Measurements from ENCODE around the gene MKNK1.

Gene MKNK1

DNA sequence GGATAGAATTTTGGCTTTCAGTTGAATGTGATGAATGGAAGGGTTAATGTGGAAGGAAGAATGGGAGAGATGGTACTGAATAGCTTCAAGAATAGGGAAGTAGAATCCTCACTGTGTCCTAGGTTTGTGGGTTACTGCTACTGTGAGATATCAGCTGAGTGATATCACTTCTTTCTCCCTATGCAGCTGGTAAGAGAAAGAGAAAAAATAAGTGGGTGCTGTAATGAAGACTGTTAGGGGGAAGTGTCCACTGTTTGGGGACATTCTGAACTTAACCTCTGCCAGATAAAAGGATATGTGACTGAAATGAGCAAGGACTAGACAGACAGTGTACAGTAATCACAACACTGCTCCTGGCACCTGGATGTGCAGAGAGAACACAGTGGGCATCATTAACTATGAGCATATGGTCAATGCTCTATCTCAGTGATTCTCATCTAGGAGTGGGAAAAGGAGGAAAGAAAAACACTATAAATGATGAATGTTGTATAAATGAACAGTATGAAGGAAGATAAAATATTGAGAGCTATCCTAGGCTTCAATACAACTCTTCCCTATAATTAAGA, 38.1 kb upstream of the MKNK1 start:
- Histone ChIP-seq H3K36me3 (ENCODE audit: control insufficient read depth in 1 of 2, insufficient read depth in 2 of 2, low read length in 2 of 2) (peaks cover 15 to 17% of the 10 kb centered on the region in 2 donors), H3K27me3 (ENCODE audit: low read depth, low read length) (no peaks in the 10 kb centered on the region), H3K4me1 (ENCODE audit: control insufficient read depth in 1 of 2, insufficient read depth in 2 of 2, low read length in 2 of 2) (peaks cover 0 to 26% of the 10 kb centered on the region in 2 donors), H3K9me3 (ENCODE audit: control insufficient read depth in 1 of 2, low read length in 2 of 2) (no peaks in the 10 kb centered on the region), H3K4me3 (ENCODE audit: low read depth in 1 of 2, low read length in 2 of 2) (no peak overlapping the region), H3K27ac (ENCODE audit: low read length) (no peak overlapping the region)

DNA sequence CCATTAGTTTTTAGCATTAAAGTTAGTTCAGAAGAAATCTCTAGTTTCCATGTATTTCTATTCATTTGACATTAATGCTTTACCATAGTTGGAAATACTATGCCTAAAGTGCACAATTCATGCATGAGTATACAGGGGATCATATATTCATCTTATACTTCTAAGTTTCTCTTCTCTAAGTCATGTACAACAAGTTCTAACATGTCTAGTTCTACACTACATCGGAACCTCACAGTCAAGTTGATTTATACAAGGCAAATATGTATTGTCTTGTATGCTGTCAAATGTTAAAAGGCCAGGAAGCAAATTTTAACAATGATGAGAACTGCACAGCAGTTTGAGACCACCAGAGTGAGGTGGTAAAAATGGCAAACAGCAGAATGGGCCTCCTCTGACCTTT, 35.5 kb upstream of the MKNK1 start:
- Histone ChIP-seq H3K4me3 (ENCODE audit: low read depth in 1 of 2, low read length in 2 of 2) (no peak overlapping the region), H3K4me1 (ENCODE audit: control insufficient read depth in 1 of 2, insufficient read depth in 2 of 2, low read length in 2 of 2) (peaks cover 0 to 23% of the 10 kb centered on the region in 2 donors), H3K27ac (ENCODE audit: low read length) (no peak overlapping the region), H3K36me3 (ENCODE audit: control insufficient read depth in 1 of 2, insufficient read depth in 2 of 2, low read length in 2 of 2) (peaks cover 26 to 31% of the 10 kb centered on the region in 2 donors), H3K27me3 (ENCODE audit: low read depth, low read length) (no peaks in the 10 kb centered on the region), H3K9me3 (ENCODE audit: control insufficient read depth in 1 of 2, low read length in 2 of 2) (no peaks in the 10 kb centered on the region)

DNA sequence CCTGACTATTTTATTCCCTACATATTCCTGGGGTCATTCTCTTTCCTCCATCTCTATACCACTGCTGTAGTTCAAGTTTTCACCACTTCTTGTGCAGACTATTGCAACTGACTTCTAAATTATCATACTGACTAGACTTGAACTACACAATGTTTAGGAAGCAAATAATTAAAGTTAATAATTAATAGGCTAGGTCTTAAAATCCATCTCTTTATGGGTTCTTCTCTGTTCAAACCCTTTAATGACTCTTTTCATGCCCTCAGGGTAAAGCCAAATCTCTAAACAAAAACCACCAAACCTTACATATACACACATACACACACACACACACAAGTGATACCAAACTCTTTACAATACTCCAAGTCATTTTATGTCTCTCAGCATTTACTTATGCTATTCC, 34.9 kb upstream of the MKNK1 start:
- peaks cover 0 to 23% of the 10 kb centered on the region in 2 donors for H3K4me1 ChIP-seq (ENCODE audit: control insufficient read depth in 1 of 2, insufficient read depth in 2 of 2, low read length in 2 of 2)
- no peaks in the 10 kb centered on the region for H3K27me3 ChIP-seq (ENCODE audit: low read depth, low read length)
- no peak overlapping the region for H3K4me3 ChIP-seq (ENCODE audit: low read depth in 1 of 2, low read length in 2 of 2)
- H3K9me3 ChIP-seq (ENCODE audit: control insufficient read depth in 1 of 2, low read length in 2 of 2): no peaks in the 10 kb centered on the region
- H3K27ac ChIP-seq (ENCODE audit: low read length): no peak overlapping the region
- H3K36me3 ChIP-seq (ENCODE audit: control insufficient read depth in 1 of 2, insufficient read depth in 2 of 2, low read length in 2 of 2): peaks cover 29 to 36% of the 10 kb centered on the region in 2 donors

DNA sequence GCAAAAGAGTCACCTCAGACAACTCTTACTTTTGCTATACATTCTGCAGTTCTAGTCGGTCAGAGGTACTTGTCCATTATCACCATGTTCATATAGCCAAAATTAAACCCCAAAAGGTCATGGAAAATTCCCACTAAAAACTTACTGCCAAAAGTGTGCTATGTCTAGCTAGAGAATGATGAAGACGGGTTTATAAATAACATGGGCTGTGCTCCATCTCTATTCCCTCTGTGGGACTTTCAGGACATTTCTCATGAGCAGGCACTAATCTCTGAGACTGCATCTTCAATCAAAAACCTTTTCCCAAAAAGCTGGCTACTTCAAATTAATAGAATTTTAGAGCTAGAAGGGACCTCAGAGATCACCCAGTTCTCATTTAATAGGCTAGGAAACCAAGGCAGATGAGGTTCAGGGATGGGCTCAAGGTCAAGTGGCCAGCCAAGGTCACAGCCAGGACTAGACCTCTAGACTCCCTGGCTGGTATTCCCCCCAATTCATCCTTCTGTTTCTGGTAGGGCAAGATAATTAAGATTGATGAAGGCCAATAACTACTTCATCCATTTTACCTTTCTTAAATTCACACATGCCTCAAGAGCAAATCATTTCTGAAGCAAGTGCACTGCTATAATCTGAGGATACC, 33.5 kb upstream of the MKNK1 start:
- Histone ChIP-seq H3K9me3 (ENCODE audit: control insufficient read depth in 1 of 2, low read length in 2 of 2) (no peaks in the 10 kb centered on the region), H3K27ac (ENCODE audit: low read length) (no peak overlapping the region), H3K27me3 (ENCODE audit: low read depth, low read length) (no peaks in the 10 kb centered on the region), H3K4me3 (ENCODE audit: low read depth in 1 of 2, low read length in 2 of 2) (no peak overlapping the region), H3K36me3 (ENCODE audit: control insufficient read depth in 1 of 2, insufficient read depth in 2 of 2, low read length in 2 of 2) (peaks cover 36 to 50% of the 10 kb centered on the region in 2 donors), H3K4me1 (ENCODE audit: control insufficient read depth in 1 of 2, insufficient read depth in 2 of 2, low read length in 2 of 2) (peaks cover 0 to 13% of the 10 kb centered on the region in 2 donors)

DNA sequence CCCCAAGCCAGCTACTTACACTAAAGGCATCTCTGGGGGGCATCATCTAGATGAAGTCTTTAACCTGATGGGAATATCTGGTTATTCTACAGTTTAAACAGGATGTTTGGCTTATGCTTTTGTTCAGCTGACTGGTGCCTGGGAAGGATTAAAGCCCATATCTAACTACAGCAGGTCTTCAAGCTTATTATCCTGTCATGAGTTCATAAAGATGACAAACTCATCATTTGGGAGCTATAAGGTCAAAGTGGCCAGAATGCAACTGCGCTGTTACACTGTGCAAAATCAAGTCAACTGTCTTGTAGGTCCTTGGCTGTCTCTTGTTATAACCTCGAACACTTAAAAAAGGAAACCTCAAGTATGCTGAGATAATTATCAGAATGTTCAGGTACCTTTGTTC, 31.1 kb upstream of the MKNK1 start:
- H3K4me1 ChIP-seq (ENCODE audit: control insufficient read depth in 1 of 2, insufficient read depth in 2 of 2, low read length in 2 of 2): peaks cover 0 to 13% of the 10 kb centered on the region in 2 donors
- H3K27ac ChIP-seq (ENCODE audit: low read length): no peak overlapping the region
- H3K9me3 ChIP-seq (ENCODE audit: control insufficient read depth in 1 of 2, low read length in 2 of 2): no peaks in the 10 kb centered on the region
- peaks cover 38 to 57% of the 10 kb centered on the region in 2 donors for H3K36me3 ChIP-seq (ENCODE audit: control insufficient read depth in 1 of 2, insufficient read depth in 2 of 2, low read length in 2 of 2)
- no peak overlapping the region for H3K4me3 ChIP-seq (ENCODE audit: low read depth in 1 of 2, low read length in 2 of 2)
- H3K27me3 ChIP-seq (ENCODE audit: low read depth, low read length): no peaks in the 10 kb centered on the region

DNA sequence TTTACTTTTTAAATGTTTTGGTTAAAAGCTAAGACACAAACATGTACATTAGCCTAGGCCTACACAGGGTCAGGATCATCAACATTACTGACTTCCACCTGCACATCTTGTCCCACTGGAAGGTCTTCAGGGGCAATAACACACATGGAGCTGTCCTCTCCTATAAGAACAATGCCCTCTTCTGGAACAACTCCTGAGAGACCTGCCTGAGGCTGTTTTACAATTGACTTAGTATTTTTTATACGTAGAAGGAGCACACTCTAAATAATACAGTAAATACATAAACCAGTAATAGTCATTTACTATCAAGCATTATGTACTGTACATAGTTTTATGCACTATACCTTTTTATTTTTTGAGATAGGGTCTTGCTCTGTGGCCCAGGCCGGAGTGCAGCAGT, 26.7 kb upstream of the MKNK1 start:
- H3K4me1 ChIP-seq (ENCODE audit: control insufficient read depth in 1 of 2, insufficient read depth in 2 of 2, low read length in 2 of 2): no peaks in the 10 kb centered on the region
- H3K36me3 ChIP-seq (ENCODE audit: control insufficient read depth in 1 of 2, insufficient read depth in 2 of 2, low read length in 2 of 2): peaks cover 37 to 51% of the 10 kb centered on the region in 2 donors
- H3K27me3 ChIP-seq (ENCODE audit: low read depth, low read length): no peaks in the 10 kb centered on the region
- no peak overlapping the region for H3K4me3 ChIP-seq (ENCODE audit: low read depth in 1 of 2, low read length in 2 of 2)
- H3K27ac ChIP-seq (ENCODE audit: low read length): no peak overlapping the region
- H3K9me3 ChIP-seq (ENCODE audit: control insufficient read depth in 1 of 2, low read length in 2 of 2): no peaks in the 10 kb centered on the region

DNA sequence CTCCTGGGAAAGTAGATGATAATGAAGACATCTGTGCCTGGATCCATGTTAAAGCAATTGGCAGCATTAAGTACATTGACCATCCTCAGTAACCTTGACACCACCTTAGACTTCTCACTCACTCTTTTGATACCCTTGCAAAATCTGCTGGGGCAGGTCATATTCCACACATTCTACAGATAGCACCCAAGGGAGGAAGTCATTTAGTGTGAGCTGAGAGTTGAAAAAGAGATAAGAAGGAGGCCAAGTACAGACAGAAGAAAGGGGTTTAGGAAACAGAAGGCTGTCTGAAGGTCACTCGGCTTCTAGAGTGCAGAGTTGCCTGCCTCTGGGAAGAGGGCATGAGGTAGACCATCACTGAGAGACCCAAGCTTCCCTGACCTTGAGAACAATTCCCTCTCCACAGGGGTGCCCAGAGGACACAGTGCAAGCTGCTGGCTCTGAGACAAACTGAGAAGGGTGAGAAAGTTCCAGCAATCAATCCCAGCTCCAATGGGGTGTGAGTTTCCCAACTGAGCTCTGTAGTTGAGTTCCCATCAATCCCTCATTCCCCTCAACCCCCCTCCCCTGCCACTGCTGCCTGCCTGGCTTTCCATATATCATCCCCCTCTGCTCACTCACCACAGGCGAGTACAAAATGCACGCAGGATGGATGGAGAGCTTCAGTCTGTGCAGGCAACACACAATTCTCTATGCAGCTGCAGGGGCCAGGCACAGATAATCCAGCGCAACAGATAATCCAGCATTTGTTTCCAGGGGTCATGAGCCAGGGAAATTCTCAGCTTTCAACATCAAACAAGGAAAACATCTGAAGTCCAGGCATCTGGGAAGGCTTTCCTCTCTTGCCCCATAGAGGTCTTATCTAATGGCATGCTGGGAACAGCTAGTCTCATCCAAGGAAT, 19.9 kb upstream of the MKNK1 start:
- H3K36me3 ChIP-seq (ENCODE audit: control insufficient read depth in 1 of 2, insufficient read depth in 2 of 2, low read length in 2 of 2): peaks cover 0 to under 1% of the 10 kb centered on the region in 2 donors
- no peak overlapping the region for H3K27ac ChIP-seq (ENCODE audit: low read length)
- H3K4me3 ChIP-seq (ENCODE audit: low read depth in 1 of 2, low read length in 2 of 2): no peak overlapping the region
- peaks cover 0 to 3% of the 10 kb centered on the region in 2 donors for H3K4me1 ChIP-seq (ENCODE audit: control insufficient read depth in 1 of 2, insufficient read depth in 2 of 2, low read length in 2 of 2)
- H3K9me3 ChIP-seq (ENCODE audit: control insufficient read depth in 1 of 2, low read length in 2 of 2): no peaks in the 10 kb centered on the region
- no peaks in the 10 kb centered on the region for H3K27me3 ChIP-seq (ENCODE audit: low read depth, low read length)

DNA sequence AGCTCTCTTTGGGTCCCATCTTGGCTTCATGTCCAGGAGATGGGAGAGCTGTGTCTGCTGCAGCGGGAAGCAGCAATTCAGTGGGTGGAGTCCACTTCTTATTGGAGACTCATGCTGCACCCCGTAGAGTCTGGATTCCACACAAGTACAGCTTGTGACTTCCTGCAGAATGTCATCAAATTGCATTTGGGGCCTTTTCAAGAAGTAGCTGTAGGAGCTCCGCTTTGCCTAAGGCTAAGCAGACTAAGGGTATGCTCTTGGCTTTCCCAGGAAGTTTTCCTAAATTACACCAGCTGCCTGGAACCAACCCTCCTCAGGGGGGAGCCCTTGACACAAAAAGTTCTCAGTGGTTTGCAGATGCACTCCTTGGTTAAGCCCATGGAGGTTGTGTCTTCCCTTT, 18.3 kb upstream of the MKNK1 start:
- Histone ChIP-seq H3K4me3 (ENCODE audit: low read depth in 1 of 2, low read length in 2 of 2) (no peak overlapping the region), H3K27ac (ENCODE audit: low read length) (no peak overlapping the region), H3K9me3 (ENCODE audit: control insufficient read depth in 1 of 2, low read length in 2 of 2) (no peaks in the 10 kb centered on the region), H3K4me1 (ENCODE audit: control insufficient read depth in 1 of 2, insufficient read depth in 2 of 2, low read length in 2 of 2) (peaks cover 0 to 5% of the 10 kb centered on the region in 2 donors), H3K36me3 (ENCODE audit: control insufficient read depth in 1 of 2, insufficient read depth in 2 of 2, low read length in 2 of 2) (no peaks in the 10 kb centered on the region), H3K27me3 (ENCODE audit: low read depth, low read length) (no peaks in the 10 kb centered on the region)

DNA sequence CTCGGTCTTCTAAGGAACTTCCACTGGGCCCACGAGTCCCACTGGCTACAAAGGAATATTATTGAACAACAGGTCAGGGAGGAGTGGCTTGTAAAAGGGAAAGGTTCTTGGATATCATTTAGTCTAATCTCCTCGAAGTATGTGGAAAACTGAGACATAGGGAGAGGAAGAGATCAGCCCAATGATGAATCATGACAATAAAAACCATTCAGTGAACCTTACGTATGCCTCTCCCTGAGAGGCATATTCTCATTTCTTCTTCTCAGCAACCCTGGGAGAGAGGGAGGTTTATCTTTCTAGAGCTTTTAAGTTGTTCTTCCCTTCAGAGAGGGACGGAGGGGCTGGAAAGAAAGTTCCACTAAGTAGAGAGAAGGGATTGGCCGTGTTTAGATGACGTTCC, 17.9 kb upstream of the MKNK1 start:
- no peaks in the 10 kb centered on the region for H3K36me3 ChIP-seq (ENCODE audit: control insufficient read depth in 1 of 2, insufficient read depth in 2 of 2, low read length in 2 of 2)

DNA sequence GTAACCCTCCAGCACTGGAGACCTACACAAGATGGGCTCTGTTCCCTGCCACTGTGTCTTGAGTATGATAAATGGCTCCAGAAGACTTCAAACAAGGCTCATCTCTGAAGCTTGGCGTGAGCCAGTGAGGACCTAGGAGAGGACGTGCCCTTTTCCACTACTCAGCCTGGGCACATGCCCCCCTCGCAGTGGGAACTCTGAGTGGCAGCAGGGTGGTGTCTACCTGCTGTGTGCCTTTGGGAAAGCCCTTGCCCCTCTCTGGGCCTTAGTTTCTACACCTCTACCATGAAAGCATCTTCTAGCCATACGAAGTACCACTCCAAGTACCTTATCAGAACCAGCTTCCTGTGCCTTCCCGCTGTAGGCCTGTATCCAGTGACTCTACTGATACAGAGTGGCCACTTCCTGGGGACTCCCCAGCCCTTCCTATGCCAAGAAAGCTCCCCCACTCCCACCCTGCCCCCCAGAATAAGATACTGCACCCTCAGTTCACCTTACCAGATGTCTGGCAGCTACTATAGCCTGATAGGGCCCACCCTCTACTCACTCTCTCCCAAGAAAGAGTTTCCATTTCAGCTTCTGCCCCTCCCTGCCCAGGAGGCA, 15.7 kb upstream of the MKNK1 start:
- Histone ChIP-seq H3K4me1 (ENCODE audit: control insufficient read depth in 1 of 2, insufficient read depth in 2 of 2, low read length in 2 of 2) (peaks cover 10 to 16% of the 10 kb centered on the region in 2 donors), H3K36me3 (ENCODE audit: control insufficient read depth in 1 of 2, insufficient read depth in 2 of 2, low read length in 2 of 2) (no peaks in the 10 kb centered on the region), H3K27me3 (ENCODE audit: low read depth, low read length) (no peaks in the 10 kb centered on the region), H3K27ac (ENCODE audit: low read length) (no peak overlapping the region), H3K9me3 (ENCODE audit: control insufficient read depth in 1 of 2, low read length in 2 of 2) (no peaks in the 10 kb centered on the region), H3K4me3 (ENCODE audit: low read depth in 1 of 2, low read length in 2 of 2) (no peak overlapping the region)

More for the DNA sequence above, 17.9 kb upstream of the MKNK1 start:
- no peaks in the 10 kb centered on the region for H3K9me3 ChIP-seq (ENCODE audit: control insufficient read depth in 1 of 2, low read length in 2 of 2)
- no peaks in the 10 kb centered on the region for H3K27me3 ChIP-seq (ENCODE audit: low read depth, low read length)
- no peak overlapping the region for H3K4me3 ChIP-seq (ENCODE audit: low read depth in 1 of 2, low read length in 2 of 2)
- H3K4me1 ChIP-seq (ENCODE audit: control insufficient read depth in 1 of 2, insufficient read depth in 2 of 2, low read length in 2 of 2): peaks cover 0 to 8% of the 10 kb centered on the region in 2 donors
- no peak overlapping the region for H3K27ac ChIP-seq (ENCODE audit: low read length)

Measured in muscle layer of duodenum (tissue), 2 donors.